ENCODE results near the gene NUP58.

DNA sequence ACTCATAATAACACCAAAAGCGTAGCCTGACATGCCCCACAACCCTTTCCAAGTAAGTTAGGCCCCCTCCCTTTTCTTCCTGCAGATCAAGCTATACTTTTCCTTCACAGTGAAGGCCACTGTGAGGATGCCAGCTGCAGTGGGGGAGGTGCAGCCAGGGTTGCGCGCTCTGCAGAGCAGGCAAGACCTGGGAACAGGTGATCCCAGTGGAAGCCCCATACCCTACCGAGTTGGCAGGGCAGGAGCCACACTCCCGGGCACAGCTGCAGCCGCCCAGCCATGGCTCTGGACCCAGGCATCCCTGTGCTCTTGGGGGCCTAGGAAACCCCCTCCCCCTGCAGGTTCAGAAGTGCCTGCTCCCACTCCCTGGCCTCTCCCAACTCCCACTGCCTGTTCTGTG is 32.9 kb upstream of the NUP58 start:
- TF ChIP-seq, protein P1, sequence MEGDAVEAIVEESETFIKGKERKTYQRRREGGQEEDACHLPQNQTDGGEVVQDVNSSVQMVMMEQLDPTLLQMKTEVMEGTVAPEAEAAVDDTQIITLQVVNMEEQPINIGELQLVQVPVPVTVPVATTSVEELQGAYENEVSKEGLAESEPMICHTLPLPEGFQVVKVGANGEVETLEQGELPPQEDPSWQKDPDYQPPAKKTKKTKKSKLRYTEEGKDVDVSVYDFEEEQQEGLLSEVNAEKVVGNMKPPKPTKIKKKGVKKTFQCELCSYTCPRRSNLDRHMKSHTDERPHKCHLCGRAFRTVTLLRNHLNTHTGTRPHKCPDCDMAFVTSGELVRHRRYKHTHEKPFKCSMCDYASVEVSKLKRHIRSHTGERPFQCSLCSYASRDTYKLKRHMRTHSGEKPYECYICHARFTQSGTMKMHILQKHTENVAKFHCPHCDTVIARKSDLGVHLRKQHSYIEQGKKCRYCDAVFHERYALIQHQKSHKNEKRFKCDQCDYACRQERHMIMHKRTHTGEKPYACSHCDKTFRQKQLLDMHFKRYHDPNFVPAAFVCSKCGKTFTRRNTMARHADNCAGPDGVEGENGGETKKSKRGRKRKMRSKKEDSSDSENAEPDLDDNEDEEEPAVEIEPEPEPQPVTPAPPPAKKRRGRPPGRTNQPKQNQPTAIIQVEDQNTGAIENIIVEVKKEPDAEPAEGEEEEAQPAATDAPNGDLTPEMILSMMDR (IDR thresholded peaks at IDR 0.05) = no peak
- no peak for TF ChIP-seq POLR2A (IDR thresholded peaks at IDR 0.05)
